Stimulated activated CD8-positive, alpha-beta memory T cell treated with anti-CD3 and anti-CD28 coated beads, Interleukin-15, amount 100 ng/mL, for 24 hours (primary cell): ENCODE data around the gene TSPAN12.
"Not testable (repeated sequence)": the region's sequence is repeated elsewhere in the genome, so short reads cannot be mapped to it uniquely, and the experiment has no call there.

ENCODE experiments used
- DNase-seq: peaks from one replicate; pipeline ENCODE4 v3.0.0-alpha.2; 2020; ENCODE audit warnings: low read depth

The TSPAN12 gene

DNA sequence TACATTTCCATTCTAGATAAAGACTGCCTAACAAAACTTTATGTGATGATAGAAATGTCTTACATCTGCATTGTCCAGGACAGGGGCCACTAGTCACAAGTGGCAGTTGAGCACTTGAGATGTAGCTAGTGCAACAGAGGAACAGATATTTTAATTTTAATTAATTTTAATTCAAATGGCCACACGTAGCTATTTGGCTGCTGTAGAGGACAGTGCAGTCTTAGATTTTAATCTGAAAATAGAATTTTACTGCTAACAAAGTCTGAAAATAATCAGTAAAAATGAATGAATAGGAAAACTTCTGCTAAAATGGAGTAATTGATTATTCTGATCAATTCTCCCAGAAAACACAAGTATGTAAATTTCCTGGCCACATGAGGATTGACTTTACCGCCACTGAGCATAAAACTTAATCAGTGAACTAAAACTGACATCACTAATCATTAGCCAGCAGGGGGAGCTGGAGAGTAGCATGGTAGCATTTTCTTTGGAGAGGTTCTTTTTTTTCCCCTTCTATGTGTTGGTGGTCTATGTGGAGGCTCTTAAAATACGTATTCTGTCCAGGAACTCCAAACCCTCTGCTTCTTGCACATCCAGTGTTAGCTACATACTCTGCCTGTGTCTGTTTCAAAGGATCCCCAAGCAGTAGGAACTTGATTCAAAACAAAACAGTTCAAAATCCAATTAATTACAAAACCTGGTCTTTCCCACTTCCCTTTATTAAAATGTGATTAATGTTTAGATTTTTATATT, 52.1 kb downstream of the TSPAN12 start:
- DNase-seq, result no peak

DNA sequence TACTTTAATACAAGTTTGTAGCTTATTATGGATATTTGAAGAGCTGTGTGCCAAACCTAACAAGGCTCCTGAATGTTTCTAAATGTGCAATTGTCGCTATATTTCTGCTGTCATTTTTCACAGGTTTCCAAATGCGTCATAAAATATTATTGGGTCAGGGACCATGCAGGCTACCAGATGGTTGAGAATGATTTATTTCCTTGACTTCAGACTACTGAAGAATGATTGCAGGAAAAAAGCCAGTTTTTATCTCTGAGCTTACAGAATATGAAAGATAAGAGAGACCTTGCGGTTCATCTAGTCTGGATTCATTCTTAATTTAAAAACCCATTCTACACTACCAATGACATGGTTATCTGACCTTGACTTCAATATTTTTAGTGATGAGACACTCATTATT, 55.2 kb downstream of the TSPAN12 start:
- DNase-seq, result no peak

DNA sequence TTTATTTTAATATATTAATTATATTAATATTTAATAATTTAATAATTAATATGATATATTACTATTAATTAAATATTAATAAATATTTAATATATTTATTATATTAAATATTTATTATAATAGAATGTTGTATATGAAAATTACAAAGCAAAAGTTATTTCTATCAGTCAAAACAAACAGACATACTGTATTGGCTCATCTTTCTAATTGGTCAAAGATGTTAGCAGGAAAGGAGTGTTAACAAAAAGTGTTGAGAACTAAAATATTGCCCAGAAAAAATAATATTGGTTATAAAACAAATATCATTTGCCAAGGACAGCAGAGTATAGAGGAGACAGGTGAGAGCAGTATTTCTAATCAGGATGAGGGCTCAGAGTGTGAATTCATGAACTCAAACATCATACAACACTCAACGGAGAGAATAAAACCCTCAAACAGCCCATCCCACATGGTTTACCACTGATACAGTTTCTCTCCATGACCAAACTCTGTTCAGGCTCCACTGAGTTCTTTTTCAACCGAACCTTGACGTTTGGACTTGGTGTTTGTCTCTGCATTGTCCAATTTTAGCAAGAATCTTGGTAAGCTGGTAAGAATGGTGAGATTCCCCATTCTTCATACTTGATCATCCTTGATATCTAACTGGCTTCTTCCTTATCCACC, 58.0 kb downstream of the TSPAN12 start:
- no peak for DNase-seq

DNA sequence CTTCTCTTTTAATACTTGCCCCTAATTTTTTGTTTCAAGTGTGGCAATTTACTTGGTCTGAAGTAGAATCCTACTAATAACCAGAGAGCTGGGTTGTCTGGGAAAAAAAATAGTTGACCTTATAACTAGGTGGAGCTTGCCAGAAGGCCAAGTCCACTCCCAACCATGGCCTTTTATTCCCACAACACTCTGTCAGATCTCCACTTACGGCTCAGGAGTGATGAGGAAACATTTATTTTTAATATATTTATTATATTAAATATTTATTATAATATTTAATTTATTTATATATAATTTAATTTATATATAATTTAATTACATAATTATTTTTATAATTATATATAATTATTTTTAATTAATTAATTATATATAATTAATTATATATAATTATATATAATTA, 58.8 kb downstream of the TSPAN12 start:
- no peak for DNase-seq

DNA sequence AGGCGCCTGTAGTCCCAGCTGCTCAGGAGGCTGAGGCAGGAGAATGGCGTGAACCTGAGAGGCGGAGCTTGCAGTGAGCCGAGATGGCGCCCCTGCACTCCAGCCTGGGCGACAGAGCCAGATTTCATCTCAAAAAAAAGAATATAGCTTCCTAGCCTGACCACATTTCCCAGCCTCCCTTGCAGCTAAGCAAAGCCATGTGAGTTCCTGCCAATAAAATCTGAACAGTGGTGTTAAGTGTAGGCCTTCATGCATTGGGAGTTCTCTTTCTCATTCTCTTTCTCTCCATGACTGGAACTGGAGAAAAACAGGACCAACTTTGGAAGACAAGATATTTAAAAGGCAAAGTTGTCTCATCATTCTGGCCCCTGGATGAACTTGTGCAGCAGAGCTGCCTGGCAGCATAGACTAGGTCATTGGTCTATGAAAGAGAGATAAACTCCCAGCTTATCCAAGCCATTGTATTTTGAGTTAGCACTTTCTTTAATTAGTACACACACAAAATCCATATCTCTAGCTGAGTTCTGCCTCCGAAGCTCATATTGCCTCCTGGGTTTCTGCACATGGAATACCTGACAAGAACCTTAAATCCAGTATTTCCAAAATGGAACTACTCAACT, 60.8 kb downstream of the TSPAN12 start:
- DNase-seq, result no peak

DNA sequence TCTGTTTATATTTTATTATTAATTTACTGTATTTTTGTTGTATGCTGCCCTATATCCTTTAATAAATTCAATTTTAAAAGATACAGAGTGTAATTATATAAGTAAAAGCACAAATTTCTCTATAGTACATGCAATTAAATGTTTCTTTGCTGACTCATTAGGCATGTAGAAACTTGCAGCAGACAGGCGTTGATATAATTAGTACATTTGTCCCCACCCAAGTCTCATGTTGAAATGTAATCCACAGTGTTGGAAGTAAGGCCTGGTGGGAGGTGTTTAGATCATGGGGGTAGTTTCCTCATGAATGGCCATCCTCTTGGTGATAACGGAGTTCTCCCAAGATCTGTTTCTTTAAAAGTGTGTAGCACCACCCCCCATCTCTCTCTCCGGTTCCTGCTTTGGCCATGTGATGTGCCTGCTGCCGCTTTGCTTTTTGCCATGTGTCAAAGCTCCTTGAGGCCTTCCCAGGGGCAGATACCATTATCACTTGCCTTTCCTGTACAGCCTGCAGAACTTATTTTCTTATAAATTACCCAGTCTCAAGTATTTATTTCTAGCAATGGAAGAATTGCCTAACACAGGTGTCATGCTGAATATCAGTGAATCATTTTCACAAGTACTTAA, 63.7 kb downstream of the TSPAN12 start:
- no peak for DNase-seq

DNA sequence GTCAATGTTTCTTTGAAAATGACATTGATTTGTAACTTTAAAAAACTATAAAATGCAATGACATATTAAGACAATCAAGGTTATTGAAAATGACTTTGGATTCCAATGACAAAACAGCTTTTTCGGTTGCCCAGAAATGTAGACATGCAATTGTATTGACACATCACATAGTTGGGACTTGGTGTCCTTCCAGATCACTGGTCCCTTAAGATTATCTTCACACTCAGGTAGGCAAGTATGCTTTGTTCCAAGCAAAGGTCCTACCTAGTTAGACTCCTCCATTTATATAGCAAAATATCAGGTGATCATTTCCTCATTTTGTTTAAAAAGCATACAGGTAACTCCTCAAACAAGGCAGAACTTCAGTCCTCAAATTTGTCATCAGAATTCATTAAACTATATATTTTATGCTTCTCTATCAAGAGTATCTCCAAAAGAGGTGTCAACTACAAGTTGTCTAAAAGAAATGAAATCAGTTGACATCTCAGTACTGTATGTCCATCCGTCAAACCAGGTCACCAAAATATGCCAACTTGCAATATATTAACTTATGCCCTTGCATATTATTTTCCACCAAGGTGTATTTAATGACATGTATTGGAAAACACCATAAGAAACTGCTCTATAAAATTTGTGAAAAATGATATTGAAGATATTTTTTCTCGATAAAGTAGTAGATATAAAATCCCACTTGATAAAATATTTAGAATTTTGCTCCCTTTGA, 64.6 kb downstream of the TSPAN12 start:
- DNase-seq, result no peak

DNA sequence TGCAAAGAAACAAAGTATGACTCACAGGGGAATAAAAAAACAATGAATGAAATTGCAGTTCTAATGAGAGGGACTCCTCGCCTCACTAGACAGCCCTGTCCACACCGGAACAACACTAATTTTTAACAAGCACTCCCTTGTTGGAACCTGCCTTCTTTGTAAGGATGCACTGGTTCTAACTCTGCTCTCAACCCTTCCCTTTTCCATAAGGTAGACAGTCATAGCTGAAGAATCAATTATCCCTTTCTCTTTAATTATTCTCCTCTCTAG, 65.1 kb downstream of the TSPAN12 start:
- no peak for DNase-seq

DNA sequence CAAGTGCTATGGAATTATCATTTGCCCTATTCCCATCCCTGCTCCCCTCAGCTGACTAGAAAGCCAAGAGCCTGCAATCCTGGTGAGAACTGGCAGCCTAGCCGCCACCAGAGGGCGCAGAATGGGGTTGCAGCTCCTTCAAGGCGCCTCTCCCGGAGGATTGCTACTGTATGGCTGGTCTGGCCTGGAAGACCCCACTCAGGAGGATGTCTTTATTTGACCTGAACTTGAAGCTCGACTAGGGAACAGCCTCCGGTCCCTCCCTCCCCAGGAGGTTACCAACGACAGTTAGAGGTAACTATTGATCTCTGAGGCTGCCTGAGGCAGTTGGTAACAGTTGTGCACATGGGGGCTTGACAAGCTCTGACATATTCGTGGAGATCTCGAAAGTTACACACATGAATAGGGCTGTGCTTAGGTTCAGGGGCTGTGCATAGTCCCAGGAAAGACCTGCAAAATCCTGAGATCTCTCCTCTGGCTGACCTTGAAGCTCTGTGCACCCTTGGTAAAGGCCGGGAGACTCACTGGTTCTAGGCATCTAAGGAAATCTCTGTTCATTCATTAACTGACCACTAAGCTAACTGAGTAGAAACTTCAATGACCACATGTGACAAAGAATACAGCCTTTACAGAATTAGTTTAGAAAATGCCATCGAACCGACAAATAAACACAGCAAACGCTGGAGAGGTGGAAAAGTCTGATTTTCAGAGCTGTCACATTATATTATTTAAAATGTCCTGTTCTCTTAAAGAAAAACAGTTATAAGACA, 65.7 kb downstream of the TSPAN12 start:
- DNase-seq, result peak; percentile 41

DNA sequence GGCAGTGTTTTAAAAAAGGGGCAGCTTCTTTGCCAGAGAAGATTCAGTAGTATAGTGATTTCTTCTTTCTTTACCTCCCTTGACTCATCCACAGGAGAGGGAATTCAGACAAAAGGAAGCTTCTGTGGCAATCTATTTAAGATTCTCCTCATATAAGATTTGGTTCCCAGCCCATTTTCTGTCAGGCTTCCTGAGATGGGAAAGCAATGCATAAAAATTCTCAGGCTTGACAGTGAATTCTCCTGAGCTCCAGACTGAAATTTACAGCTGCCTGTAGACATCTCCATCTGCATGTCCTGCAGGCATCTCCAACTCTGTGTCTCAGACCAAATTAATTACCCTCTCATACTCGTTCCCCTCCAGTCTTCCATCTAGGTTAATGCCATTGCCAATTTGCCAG, 72.8 kb downstream of the TSPAN12 start:
- DNase-seq, result no peak

DNA sequence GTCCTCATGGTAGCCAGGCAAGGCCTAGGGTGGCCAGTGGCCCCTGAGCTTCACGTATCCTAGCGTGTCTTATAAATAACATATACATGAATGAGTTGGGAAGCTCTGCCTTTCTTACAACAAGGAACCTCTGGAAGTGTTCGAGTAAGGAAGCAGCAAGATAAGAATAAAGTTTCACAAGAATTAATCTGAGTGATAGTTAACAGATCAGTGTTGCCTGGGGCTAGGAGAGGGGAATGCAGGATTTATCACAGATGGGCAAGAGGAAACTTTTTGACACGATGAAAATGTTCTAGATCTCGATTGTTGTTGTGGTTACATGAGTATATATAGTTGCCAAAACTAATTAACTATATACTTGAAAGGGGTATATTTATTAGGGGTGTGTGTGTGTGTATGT, 74.2 kb downstream of the TSPAN12 start:
- no peak for DNase-seq

DNA sequence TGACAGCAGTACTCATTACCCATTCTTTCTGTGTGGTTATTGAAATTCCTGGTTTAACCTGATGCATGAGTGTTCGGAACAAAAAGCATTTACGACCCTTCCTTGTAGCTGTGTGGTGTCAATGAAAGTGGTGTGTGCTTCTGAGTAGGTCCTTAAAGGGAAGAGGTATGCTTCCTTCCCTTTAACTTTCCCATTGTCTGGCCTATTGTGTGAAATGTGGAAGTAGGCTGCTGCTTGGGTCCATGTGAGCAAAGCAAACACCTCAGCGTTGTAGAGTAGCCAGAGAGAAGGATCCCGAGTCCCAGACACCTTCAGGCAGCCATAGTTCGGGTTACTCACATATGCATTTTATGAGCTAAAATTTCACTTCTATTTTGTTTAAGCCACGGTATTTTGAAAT, 74.7 kb downstream of the TSPAN12 start:
- no peak for DNase-seq

DNA sequence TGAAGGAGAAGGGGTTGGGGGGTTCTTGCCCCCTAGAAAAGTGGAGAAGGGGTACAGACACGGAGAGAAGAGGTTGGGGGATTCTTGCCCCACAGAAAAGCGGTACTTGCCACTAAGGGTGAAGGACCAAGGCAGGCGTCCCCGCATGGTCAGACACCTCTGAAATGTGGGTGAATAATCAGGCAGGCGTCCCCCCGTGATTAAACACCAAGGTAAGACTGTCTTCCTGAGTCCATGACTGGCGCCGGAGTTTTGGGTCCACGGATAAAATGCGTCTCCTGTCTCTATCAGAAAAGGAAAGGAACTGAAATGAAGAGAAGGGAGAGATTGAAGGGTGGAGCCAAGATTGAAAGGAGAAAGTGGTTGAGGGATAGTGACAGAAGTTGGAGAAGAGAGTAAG, 76.0 kb downstream of the TSPAN12 start:
- DNase-seq, result not testable (repeated sequence)

DNA sequence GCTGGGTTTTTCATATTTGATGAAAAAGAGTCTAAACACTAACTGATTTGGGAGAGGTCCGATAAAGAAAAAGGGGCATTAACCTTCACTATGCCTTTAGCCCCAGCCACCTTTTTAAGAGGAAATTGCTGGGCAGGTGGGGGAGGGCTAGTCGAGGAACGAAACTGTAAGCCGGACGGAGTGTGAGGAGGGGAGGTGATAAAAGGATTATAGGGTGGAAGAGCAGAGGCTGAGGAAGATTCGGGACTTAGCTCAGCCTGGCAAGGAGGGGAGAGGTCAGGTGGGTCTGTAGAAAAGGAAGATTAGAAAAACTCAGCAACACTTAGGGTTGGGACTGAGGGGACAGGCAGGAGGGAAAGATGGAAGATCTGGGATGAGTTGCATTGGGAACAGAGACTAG, 77.0 kb downstream of the TSPAN12 start:
- no peak for DNase-seq

DNA sequence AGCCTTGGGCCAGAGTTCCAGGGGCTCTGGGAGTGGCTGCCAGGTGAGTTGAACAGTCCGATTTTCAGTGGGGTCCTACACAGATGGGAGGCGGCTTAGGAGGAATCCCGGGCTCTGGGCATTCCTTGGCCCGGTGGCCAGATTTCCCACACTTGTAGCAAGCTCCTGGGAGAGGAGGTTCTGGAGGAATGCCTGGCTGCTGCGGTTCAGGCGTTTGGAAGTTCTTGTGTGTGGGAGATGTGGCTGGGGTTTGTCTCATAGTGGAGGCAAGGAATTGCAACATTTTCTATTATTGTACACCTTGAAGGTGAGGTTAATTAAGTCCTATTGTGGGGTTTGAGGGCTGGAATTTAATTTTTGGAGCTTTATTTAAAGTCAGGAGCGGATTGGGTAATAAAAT, 77.5 kb downstream of the TSPAN12 start:
- not testable (repeated sequence) for DNase-seq

DNA sequence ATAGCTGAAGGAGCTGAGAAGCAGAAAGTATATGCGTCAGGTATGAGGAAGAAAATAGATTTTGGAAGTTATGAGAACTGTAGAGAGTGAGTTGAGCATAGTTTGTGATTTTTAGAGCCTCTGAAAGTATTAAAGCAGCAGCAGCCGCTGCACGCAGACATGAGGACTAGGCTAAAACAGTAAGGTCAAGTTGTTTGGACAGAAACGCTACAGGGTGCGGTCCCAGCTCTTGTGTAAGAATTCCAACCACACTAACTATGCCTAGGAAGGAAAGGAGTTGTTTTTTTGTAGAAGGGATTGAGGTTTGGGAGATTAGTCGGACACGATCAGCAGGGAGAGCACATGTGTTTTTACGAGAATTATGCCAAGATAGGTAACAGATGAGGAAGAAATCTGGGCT, 78.9 kb downstream of the TSPAN12 start:
- not testable (repeated sequence) for DNase-seq

DNA sequence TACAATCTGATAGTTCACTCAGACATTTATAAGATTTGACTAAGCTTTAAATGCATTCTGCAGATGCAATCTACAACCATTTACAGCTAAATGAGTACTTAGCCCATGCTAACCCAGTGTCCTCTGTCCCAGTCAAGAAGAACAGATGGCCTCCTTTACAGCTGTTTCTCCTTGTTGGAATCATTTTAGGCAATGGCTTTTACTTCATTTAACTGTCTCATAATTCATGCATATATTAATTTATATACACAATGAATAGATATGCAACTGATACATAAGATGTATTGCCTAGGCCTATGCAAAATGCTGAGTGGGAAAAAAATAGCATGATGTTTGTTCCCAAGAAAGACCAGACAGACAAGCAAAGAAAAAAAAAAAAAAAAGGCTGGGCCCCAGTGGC, 82.2 kb downstream of the TSPAN12 start:
- no peak for DNase-seq

DNA sequence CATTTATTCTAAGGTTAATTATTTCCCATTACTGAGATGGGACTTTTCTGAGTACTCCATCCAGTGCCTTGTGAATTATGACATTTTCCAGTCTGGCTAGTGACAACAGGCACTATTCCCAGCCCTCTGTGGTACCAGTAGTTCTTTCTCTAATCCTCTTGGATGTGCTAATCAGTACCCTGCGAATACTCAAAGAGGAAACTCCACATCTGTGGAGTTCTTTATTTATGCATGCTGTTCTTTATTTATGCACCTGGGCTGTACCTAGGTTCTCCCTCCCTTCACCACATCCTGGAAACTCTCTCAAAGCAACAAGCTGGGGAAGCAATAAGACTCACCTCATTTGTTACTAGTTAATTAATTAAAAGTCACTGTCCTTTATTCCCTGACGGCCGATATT, 83.5 kb downstream of the TSPAN12 start:
- DNase-seq, result no peak

DNA sequence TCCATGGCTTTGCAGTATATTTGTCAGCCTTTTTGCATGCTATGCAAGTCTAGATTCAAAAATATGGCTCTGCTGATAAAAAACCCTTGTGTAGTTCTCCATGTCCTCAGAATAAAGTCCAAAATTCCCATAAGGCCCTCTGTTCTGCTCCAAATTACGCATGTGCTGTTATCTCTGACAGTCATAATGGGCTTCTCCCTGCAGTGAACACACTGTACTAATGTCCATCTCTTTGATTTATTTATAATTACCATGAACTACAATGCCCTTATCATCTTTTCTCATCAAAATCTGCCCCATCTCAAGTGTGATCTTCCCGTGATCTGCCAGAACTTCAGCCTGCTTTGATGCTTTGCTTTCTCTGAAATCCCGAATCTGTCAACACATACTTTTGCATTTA, 87.7 kb downstream of the TSPAN12 start:
- no peak for DNase-seq

DNA sequence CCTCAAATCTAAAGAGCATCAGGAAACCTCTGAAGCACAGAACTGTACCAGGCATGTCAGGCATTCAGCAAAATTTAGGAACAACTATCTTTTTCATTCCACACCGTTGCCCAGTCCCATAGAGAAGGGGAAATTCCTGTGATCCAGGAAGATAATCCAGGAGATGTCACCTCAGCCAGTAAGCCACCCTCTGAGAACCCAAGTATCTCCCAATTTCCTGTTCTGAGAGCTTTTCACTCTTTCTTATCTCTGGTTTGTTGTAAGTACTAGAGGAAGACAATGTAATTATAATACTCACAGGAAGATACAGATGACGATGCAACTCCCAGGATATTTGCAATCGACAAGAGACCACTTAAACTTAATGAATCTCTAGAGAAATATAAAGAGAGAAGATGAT, 97.1 kb downstream of the TSPAN12 start:
- DNase-seq, result no peak

DNA sequence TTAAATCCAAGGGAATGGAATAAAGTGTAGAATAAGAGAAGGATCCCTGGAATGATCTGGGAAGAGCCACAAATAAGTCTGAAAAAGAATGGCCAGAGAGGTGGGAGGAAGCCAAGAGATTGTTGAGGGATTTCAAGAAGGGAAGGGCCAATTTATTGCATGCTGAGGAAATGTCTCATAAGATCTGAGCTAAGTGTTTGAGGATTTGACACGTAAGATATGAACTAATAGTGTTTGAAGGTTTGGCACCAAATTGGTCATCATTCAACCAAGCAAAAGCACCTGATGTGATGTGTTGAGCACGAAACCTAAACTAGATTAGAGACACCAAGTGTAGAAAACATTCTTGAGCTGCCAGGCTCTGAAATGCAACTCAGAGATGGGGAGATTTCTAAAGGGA, 97.9 kb downstream of the TSPAN12 start:
- DNase-seq, result no peak

DNA sequence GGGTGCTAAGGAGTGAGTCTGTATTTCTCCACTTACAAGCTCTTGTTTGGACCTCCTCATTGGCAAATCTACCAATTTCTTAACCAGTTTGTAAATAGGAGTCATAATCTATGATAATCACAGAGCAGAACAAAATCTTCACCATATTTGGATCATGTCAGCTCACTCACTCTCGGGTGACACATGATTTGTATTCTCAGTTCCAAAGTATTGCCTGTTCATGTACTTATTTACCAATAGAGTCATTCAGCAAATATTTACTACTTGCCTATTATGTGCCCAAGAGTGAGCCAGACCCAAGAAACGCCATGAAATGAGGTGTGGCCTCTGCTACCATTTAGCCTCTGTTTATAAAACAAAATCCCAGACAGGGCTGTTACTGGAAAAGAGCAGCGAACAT, 114.8 kb downstream of the TSPAN12 start:
- DNase-seq, result no peak
